Activated naive CD8-positive, alpha-beta T cell treated with anti-CD3 and anti-CD28 coated beads, Interleukin-2, amount 10 ng/mL, durations not matched to agents 7 days and 5 days (primary cell): ENCODE measurements around the gene ZNF646. TPM values are rescaled to one million over a fixed set of nuclear protein-coding genes. Genes with fewer than 3 reads are reported as not detected.
"Not testable (repeated sequence)": the region's sequence is repeated elsewhere in the genome, so short reads cannot be mapped to it uniquely, and the experiment has no call there.

Experiments
- ATAC-seq: fragments of 150-1000 bp; cut with Tn5 transposase; one replicate; pipeline ENCODE4 v1.10.0; 2021; ENCODE audit warnings: low read depth, moderate library complexity
- POLR2A ChIA-PET: fragments of 350-600 bp; sonication (Branson Sonifier 250); formaldehyde crosslinking; loops from one replicate; lab custom pipeline; 2021; ENCODE audit warnings: antibody characterized with exemption; lab: Charles Lee
- DNase-seq: peaks from one replicate; pipeline ENCODE4 v3.0.0; 2021
- H3K27ac Mint-ChIP-seq: one replicate; pipeline ENCODE4 v1.8.0; 2022; ENCODE audit warnings: mild to moderate bottlenecking, mixed read lengths
- H3K27me3 Mint-ChIP-seq: one replicate; pipeline ENCODE4 v1.8.0; 2022; ENCODE audit warnings: mild to moderate bottlenecking, moderate library complexity, mixed read lengths
- H3K36me3 Mint-ChIP-seq: one replicate; pipeline ENCODE4 v1.8.0; 2021; ENCODE audit warnings: mild to moderate bottlenecking, mixed read lengths
- H3K4me1 Mint-ChIP-seq: one replicate; pipeline ENCODE4 v1.8.0; 2021; ENCODE audit warnings: mixed read lengths
- H3K4me3 Mint-ChIP-seq: one replicate; pipeline ENCODE4 v1.8.0; 2022; ENCODE audit warnings: mild to moderate bottlenecking, moderate library complexity, mixed read lengths
- H3K9me3 Mint-ChIP-seq: one replicate; pipeline ENCODE4 v1.8.0; 2021; ENCODE audit warnings: mixed read lengths
- total RNA-seq, 2 experiments: library from RNA; stranded (reverse); gene quantifications; one replicate each; pipeline ENCODE4 v1.2.3, GENCODE V29; 2021

ZNF646 gene
- total RNA-seq, 2 experiments from 2014 or later = 37.3 to 38.7 TPM

DNA sequence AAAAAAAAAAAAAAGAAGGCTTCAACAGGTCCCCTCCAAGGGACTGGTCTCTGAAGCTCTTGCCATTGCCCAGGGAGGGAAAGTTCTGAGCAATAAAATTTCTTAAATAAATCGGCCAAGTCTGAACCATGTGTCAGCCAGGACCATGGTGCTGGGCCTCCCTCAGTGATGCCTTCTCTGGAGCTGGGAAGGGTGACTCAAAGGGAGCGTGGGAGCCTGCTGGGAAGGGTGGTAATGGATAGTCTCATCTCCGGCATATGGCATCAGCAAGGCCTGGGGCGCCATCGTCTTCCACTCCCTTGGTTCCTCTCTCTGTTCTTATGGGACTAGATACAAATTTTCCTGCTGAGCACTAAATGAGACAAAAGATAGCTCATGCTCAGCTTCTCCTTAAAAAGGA is 18.1 kb downstream of the ZNF646 start:
- Mint-ChIP-seq H3K36me3 (peaks cover 4% of the 10 kb centered on the region), H3K27me3 (no peaks in the 10 kb centered on the region), H3K4me3 (no peak overlapping the region), H3K4me1 (peaks cover 20% of the 10 kb centered on the region), H3K27ac (peak overlapping the region; percentile 45), H3K9me3 (no peaks in the 10 kb centered on the region)
- no peak for ATAC-seq
- POLR2A ChIA-PET = interaction anchor here (0.6 to 2.1 kb wide), 4 partner anchors 16 to 952 kb away, joined by 3 to 7 read pairs (median 5); partner anchors contain the start of genes ZNF646 and ZNF668
- DNase-seq = no peak

GRCh38 chr16:31093132-31093703 is 19.0 kb downstream of the ZNF646 start:
- DNase-seq = no peak
- H3K4me3 Mint-ChIP-seq = peak overlapping the region; percentile 99
- POLR2A ChIA-PET = interaction anchor here (1.4 to 2.1 kb wide), 3 partner anchors 8 to 87 kb away, joined by 5 to 9 read pairs (median 7); partner anchors contain the start of genes FUS, ZNF646 and ZNF668
- H3K27ac Mint-ChIP-seq = no peak overlapping the region
- H3K36me3 Mint-ChIP-seq = peaks cover 4% of the 10 kb centered on the region
- no peaks in the 10 kb centered on the region for H3K9me3 Mint-ChIP-seq
- no peak for ATAC-seq
- H3K27me3 Mint-ChIP-seq = no peaks in the 10 kb centered on the region
- H3K4me1 Mint-ChIP-seq = peaks cover 20% of the 10 kb centered on the region

GRCh38 chr16:31094088-31094423 is 19.8 kb downstream of the ZNF646 start:
- Mint-ChIP-seq H3K27me3 (peaks cover 2% of the 10 kb centered on the region), H3K9me3 (no peaks in the 10 kb centered on the region), H3K27ac (peak overlapping the region; percentile 95), H3K4me1 (peaks cover 20% of the 10 kb centered on the region), H3K36me3 (peaks cover 4% of the 10 kb centered on the region), H3K4me3 (peak overlapping the region; percentile 99)
- ATAC-seq = no peak
- no peak for DNase-seq
- POLR2A ChIA-PET = interaction anchor here (1.0 to 2.5 kb wide), 4 partner anchors 9 to 97 kb away, joined by 4 to 18 read pairs (median 7); partner anchors contain the start of genes FUS, ZNF646 and ZNF668

DNA sequence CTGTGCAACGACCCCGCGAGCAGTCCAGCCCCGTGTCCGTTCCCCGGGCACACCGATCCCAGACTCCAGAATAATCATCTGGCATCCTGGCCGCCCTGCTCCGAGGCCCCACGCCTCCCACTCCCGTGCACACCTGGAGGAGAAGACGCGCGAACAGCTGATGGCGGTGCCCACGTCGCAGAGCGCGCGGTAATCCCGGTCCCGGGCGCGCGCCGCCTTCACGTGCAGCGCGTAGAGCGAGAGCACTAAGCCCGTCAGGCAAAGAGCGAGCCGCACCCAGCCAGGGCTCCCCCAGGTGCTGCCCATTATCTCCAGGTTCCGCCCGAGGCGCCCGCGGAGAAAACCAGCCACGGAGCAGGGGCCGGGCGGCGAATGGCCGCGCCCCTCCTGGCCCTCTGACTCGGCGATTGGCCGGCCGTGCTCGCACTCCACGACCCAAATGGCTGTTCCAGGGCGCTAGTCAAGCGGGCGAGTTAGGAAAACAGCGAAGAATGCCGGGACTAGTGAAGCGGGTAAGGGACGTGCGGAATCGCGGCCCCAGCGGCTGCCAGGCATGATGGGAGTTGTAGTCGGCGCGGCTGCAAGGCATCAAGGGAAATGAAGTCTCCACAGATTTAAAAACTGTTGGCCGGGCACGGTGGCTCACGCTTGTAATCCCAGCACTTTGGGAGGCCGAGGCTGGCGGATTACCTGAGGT is 20.4 kb downstream of the ZNF646 start, which contains the start of gene VKORC1:
VKORC1 (minus strand) TSS at position 374 of the 697 bp plus-strand sequence; CDS start at position 306, 68 bp downstream.
- DNase-seq (peak; percentile 87), ATAC-seq (peak; percentile 90)
- Mint-ChIP-seq H3K9me3 (no peaks in the 10 kb centered on the region), H3K4me3 (peak within 1 kb of the TSS; percentile 99), H3K36me3 (peaks cover 4% of the 10 kb centered on the region), H3K4me1 (peaks cover 20% of the 10 kb centered on the region), H3K27me3 (peaks cover 2% of the 10 kb centered on the region), H3K27ac (peak within 1 kb of the TSS; percentile 95)
- POLR2A ChIA-PET = interaction anchor here (0.7 to 2.5 kb wide), 6 partner anchors 10 to 349 kb away, joined by 3 to 18 read pairs (median 4); partner anchors contain the start of genes FUS, ZNF646 and ZNF668

- H3K4me3 Mint-ChIP-seq = no peak overlapping the region
- H3K9me3 Mint-ChIP-seq = no peaks in the 10 kb centered on the region
- H3K36me3 Mint-ChIP-seq = no peaks in the 10 kb centered on the region
- H3K27me3 Mint-ChIP-seq = peaks cover 4% of the 10 kb centered on the region
- no peak for ATAC-seq
- POLR2A ChIA-PET = interaction anchor here (1.1 kb wide), 1 partner anchor 26 kb away, joined by 3 read pairs; the partner anchor contains the start of genes ZNF646 and ZNF668
- no peak for DNase-seq
- peaks cover 8% of the 10 kb centered on the region for H3K4me1 Mint-ChIP-seq
- no peak overlapping the region for H3K27ac Mint-ChIP-seq
Observed at GRCh38 chr16:31099860-31100638, 25.8 kb downstream of the ZNF646 start.

GRCh38 chr16:31100876-31101641 is 26.8 kb downstream of the ZNF646 start:
- not testable (repeated sequence) for H3K27me3 Mint-ChIP-seq, H3K4me3 Mint-ChIP-seq, DNase-seq, H3K36me3 Mint-ChIP-seq, H3K27ac Mint-ChIP-seq, ATAC-seq, H3K9me3 Mint-ChIP-seq, H3K4me1 Mint-ChIP-seq
- POLR2A ChIA-PET = interaction anchor here (0.7 to 1.1 kb wide), 2 partner anchors 27 to 63 kb away, joined by 3 to 6 read pairs; partner anchors contain the start of genes ZNF646 and ZNF668

GRCh38 chr16:31105677-31106213 is 31.5 kb downstream of the ZNF646 start:
- Mint-ChIP-seq H3K27me3 (peaks cover 2% of the 10 kb centered on the region), H3K9me3 (no peaks in the 10 kb centered on the region), H3K27ac (peak overlapping the region; percentile 70), H3K4me3 (peak overlapping the region; percentile 53), H3K36me3 (peaks cover 12% of the 10 kb centered on the region), H3K4me1 (peaks cover 14% of the 10 kb centered on the region)
- ATAC-seq (peak; percentile 59), DNase-seq (peak; percentile 91)
- POLR2A ChIA-PET = no interaction called here

DNA sequence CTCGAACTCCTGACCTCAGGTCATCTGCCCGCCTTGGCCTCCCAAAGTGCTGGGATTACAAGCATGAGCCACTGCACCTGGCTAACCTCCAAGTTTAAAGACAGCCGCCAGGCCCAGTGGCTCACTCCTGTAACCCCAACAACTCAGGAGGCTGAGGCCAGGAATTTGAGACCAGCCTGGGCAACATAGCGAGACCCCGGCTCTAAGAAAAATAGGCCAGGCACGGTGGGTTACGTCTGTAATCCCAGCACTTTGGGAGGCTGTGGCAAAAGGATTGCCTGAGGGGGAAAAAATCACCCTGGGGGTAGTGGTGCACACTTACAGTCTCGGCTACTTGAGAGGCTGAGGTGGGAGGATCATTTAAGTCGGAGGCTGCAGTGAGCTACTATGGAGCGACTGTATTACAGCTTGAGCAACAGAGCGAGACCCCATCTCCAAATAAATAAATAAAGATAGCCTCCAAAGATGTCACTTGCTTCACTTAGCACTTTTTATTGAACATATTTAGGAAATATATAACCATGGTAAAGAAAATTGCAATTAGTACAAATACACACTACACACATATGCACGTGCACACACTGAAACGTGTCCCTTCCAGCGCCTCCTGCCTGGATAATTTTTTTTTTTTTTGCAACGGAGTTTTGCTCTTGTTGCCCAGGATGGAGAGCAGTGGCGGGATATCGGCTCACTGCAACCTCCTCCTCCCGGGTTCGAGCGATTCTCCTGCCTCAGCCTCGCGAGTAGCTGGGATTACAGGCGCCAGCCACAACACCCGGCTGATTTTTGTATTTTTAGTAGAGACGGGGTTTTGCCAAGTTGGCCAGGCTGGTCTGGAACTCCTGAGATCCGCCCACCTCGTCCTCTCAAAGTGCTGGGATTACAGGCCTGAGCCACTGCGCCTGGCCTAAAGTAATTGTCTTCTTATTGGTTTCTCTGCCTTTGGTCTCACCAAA is 32.6 kb downstream of the ZNF646 start:
- ATAC-seq (no peak), DNase-seq (no peak)
- Mint-ChIP-seq H3K4me1 (peaks cover 14% of the 10 kb centered on the region), H3K27me3 (no peaks in the 10 kb centered on the region), H3K4me3 (peak overlapping the region; percentile 88), H3K27ac (no peak overlapping the region), H3K9me3 (no peaks in the 10 kb centered on the region), H3K36me3 (peaks cover 12% of the 10 kb centered on the region)
- POLR2A ChIA-PET = interaction anchor here (0.7 to 3.1 kb wide), 3 partner anchors 11 to 469 kb away, joined by 4 to 15 read pairs (median 5); partner anchors contain the start of genes FUS and KAT8

- H3K27me3 Mint-ChIP-seq = no peaks in the 10 kb centered on the region
- no peaks in the 10 kb centered on the region for H3K9me3 Mint-ChIP-seq
- H3K4me1 Mint-ChIP-seq = peaks cover 14% of the 10 kb centered on the region
- peak overlapping the region; percentile 88 for H3K4me3 Mint-ChIP-seq
- ATAC-seq = no peak
- H3K27ac Mint-ChIP-seq = peak overlapping the region; percentile 87
- no peak for DNase-seq
- POLR2A ChIA-PET = interaction anchor here (0.7 to 3.1 kb wide), 4 partner anchors 10 to 470 kb away, joined by 3 to 15 read pairs (median 4); partner anchors contain the start of gene KAT8
- H3K36me3 Mint-ChIP-seq = peaks cover 13% of the 10 kb centered on the region
Observed at GRCh38 chr16:31107465-31107867, 33.2 kb downstream of the ZNF646 start.

DNA sequence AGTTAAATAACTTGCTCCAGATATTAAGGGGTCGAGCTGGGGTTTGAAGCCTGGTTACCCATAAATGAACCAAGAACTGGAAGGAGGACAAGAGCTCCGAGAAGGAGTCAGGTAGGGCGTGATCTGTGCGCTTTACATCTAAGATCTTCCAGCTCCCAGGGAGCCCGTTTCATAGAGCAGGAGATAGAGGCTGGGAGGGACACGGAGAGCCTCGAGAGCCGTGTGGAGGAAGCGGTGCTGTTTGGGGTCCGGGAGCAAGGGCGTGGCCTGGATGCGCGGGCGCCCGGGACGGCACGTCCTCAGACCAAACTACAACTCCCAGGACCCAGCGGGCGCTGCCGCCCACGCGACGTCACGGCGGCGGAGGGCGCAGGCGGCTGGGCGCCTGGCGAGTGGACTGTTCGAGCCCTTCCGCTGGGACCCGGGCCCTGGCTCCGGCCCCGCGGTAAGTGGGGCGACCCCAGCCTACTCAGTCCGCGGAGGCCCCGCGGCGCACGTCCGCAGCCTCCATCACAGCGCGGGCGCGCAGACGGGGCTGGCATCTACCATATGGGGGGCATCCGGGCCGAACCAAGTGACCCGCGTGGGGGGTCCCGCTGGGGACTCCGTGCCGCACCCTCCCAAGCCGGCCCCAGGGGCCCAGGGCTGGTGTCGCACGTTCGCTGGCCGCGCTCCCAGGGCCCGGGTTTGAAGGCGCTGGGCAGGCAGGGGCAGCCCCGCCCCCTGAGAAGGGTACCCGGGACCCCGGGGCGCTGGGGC is 34.0 kb downstream of the ZNF646 start, which contains the start of gene BCKDK:
BCKDK (plus strand) TSS at position 352 of the 759 bp plus-strand sequence. CDS start 838 bp downstream, outside the sequence.
- ATAC-seq (peak; percentile 86), DNase-seq (peak; percentile 85)
- Mint-ChIP-seq H3K27me3 (no peaks in the 10 kb centered on the region), H3K9me3 (no peaks in the 10 kb centered on the region), H3K4me3 (peak within 1 kb of the TSS; percentile 88), H3K27ac (peak within 1 kb of the TSS; percentile 87), H3K36me3 (peaks cover 13% of the 10 kb centered on the region), H3K4me1 (peaks cover 14% of the 10 kb centered on the region)
- POLR2A ChIA-PET = interaction anchor here (1.3 to 3.1 kb wide), 3 partner anchors 9 to 34 kb away, joined by 3 to 15 read pairs (median 3); partner anchors contain the start of gene KAT8
